Stomach smooth muscle (tissue), 2 donors: Measurements from ENCODE around the gene OGFOD1.
"Not testable (repeated sequence)": the region's sequence is repeated elsewhere in the genome, so short reads cannot be mapped to it uniquely, and the experiment has no call there.

Experiments
- H3K27ac ChIP-seq: one replicate; pipeline ENCODE4 v1.7.0; 2013; ENCODE audit warnings: mild to moderate bottlenecking, low read length, inconsistent platforms
- H3K27me3 ChIP-seq, 2 donors: one replicate each; pipeline ENCODE4 v1.7.0; 2013; ENCODE audit warnings: low read length in 2 of 2; ENCODE audit not compliant: insufficient read depth in 2 of 2, control insufficient read depth in 1 of 2
- H3K36me3 ChIP-seq, 2 donors: one replicate each; pipeline ENCODE4 v1.7.0; 2013; ENCODE audit warnings: low read length in 2 of 2; ENCODE audit not compliant: control insufficient read depth in 2 of 2, insufficient read depth in 2 of 2
- H3K4me1 ChIP-seq: one replicate; pipeline ENCODE4 v1.7.0; 2013; ENCODE audit warnings: low read length; ENCODE audit not compliant: control insufficient read depth, insufficient read depth
- H3K4me3 ChIP-seq, 2 donors: one replicate each; pipeline ENCODE4 v1.7.0; 2013; ENCODE audit warnings: low read length in 2 of 2
- H3K9ac ChIP-seq, 2 donors: one replicate each; pipeline ENCODE4 v1.7.0; 2013; ENCODE audit warnings: low read length in 2 of 2, mild to moderate bottlenecking in 1 of 2
- H3K9me3 ChIP-seq, 2 donors: one replicate each; pipeline ENCODE4 v1.7.0; 2013; ENCODE audit warnings: low read length in 2 of 2; ENCODE audit not compliant: control insufficient read depth in 2 of 2
- donor health status: healthy.
- donor health status: Pancreatic carcinoma.

The OGFOD1 gene

DNA sequence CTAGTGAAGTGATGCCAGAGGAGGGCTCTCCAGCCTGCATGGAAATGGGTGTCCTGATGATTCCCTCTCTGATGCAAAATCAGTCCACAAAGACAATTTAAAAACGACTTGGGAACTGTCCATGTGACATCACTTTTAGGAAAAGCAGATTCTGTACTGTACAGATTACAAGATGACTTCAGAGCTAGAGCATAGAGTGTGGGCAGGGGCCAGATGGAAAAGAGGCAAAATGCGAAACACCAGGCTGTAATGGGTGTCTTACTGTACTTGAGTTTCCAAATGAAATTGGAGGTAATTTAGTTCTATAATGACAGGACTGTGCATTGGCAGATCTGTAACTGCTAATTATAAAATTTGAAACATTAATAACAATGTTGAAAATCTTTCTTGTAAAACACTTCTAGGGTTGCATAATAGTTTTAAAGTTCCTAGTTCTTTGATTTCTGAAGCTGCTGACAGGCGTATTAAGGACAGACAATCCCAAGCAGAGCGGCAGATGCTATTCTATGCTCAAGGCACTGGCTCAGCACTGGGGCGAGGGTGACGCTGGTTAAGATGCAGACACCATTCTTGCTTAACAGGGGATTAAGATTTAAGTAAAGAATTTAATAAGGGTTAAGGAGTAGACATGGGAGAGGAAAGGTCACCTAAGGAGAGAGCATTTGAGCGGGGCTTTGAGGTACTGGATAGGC is 29.6 kb downstream of the OGFOD1 start:
- Histone ChIP-seq H3K9me3 (no peaks in the 10 kb centered on the region), H3K4me3 (no peak overlapping the region), H3K27ac (no peak overlapping the region), H3K4me1 (peaks cover 3% of the 10 kb centered on the region), H3K27me3 (no peaks in the 10 kb centered on the region), H3K9ac (no peak overlapping the region), H3K36me3 (peaks cover 47 to 49% of the 10 kb centered on the region in 2 donors)

DNA sequence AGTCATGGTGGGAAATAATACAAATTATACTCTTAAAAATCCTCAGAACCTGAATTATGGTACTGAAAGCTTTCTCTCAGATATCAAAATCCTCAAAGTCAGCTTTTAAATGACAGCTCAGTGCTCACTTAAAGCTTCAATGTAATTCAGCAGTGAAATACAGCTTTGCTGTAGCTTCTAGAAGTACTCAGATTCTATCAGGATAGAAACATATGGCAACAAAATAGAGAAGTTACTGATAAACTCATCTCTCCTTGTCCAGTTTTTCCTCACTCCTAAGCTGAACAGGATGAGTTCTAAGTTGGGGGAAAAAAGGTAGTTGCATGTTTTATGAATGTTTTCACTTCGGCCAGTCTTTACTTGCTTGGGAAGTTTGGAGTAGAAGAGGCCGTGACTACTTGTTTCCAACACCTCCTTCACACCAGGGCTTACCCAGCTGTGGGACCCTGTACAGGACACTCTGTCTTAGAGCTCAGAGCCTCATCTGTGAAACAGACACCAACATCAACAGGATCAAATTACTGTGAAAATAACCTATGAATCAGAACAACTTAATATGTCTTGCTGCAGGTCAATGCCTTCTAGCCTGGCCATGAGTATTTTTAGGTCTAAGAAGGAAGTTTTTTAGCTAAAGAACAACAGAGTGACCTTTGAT is 30.2 kb downstream of the OGFOD1 start:
- Histone ChIP-seq H3K27ac (no peak overlapping the region), H3K9me3 (no peaks in the 10 kb centered on the region), H3K27me3 (no peaks in the 10 kb centered on the region), H3K36me3 (peaks cover 42 to 44% of the 10 kb centered on the region in 2 donors), H3K4me1 (peaks cover 3% of the 10 kb centered on the region), H3K4me3 (no peak overlapping the region), H3K9ac (no peak overlapping the region)

- H3K9ac ChIP-seq = no peak overlapping the region
- H3K9me3 ChIP-seq = no peaks in the 10 kb centered on the region
- H3K4me3 ChIP-seq = no peak overlapping the region
- H3K27me3 ChIP-seq = no peaks in the 10 kb centered on the region
- no peaks in the 10 kb centered on the region for H3K4me1 ChIP-seq
- no peak overlapping the region for H3K27ac ChIP-seq
- peaks cover 36 to 41% of the 10 kb centered on the region in 2 donors for H3K36me3 ChIP-seq
Observed at GRCh38 chr16:56482683-56483236, 31.4 kb downstream of the OGFOD1 start.

GRCh38 chr16:56483394-56483793 is 32.0 kb downstream of the OGFOD1 start:
- H3K36me3 ChIP-seq = peaks cover 35 to 41% of the 10 kb centered on the region in 2 donors
- no peak overlapping the region for H3K27ac ChIP-seq
- no peaks in the 10 kb centered on the region for H3K27me3 ChIP-seq

DNA sequence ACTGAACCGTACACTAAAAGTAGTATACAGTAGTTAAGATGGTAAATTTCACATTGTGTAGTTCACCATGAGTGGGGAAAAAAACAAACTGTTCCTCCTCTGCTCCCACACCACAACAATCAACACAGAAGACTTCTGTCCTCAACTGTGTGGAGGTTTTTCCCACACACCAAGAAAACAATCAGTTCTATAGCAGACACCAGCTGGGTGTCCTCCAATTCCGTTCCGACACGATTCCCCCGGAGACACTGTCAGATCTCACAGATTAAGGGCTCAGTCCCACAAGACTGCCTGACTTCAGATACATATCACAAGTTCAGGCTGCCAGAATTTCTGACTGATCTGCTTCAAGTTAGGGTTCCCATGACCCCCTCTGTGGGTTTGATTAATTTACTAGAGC is 36.7 kb downstream of the OGFOD1 start:
- H3K9me3 ChIP-seq = no peaks in the 10 kb centered on the region
- no peak overlapping the region for H3K27ac ChIP-seq
- no peak overlapping the region for H3K9ac ChIP-seq
- H3K4me1 ChIP-seq = no peaks in the 10 kb centered on the region
- H3K36me3 ChIP-seq = peaks cover 10 to 18% of the 10 kb centered on the region in 2 donors
- H3K4me3 ChIP-seq = no peak overlapping the region
- no peaks in the 10 kb centered on the region for H3K27me3 ChIP-seq

More at GRCh38 chr16:56483394-56483793, 32.0 kb downstream of the OGFOD1 start:
- no peak overlapping the region for H3K4me3 ChIP-seq
- no peak overlapping the region for H3K9ac ChIP-seq
- no peaks in the 10 kb centered on the region for H3K9me3 ChIP-seq
- H3K4me1 ChIP-seq = no peaks in the 10 kb centered on the region

DNA sequence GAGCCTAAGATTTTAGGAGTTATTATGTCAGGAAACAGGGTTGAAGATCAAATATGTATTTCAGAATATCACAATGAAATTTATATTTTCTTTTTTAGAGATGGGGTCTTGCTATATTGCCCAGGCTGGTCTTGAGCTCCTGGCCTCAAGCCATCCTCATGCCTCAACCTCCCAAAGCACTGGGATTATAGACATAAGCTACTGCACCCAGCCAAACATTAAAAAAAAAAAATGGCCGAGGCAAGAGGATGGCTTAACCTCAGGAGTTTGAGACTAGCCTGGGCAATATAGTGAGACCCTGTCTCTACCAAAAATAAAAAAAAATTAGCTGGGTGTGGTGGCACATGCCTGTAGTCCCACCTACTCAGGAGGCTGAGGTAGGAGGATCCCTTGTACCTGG is 37.5 kb downstream of the OGFOD1 start:
- not testable (repeated sequence) for H3K27ac ChIP-seq, H3K4me1 ChIP-seq, H3K27me3 ChIP-seq, H3K9me3 ChIP-seq, H3K4me3 ChIP-seq, H3K9ac ChIP-seq
- peaks cover 8 to 13% of the 10 kb centered on the region in 2 donors for H3K36me3 ChIP-seq

DNA sequence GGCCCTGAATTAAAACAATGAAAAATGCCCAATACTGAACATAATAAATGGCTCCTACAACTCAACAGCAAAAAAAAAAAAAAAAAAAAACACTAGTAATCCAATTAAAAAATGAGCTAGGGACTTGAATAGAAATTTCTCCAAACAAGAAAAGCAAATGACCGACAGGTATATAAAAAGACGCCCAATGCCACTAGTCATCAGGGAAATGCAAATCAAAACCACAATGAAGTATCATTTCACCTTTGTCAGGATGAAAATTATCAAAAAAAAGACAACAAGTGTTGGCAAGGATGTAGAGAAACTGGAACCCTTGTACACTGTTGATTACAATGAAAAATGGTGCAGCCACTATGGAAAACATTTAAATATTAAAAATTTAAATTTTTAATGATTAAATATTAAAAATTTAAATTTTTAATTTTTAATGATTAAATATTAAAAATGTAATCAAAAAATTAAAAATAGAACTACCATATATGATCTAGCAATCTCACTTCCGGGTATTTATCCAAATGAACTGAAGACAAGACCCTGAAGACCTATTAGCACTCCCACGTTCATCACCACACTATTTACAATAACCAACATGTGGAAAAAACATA is 40.4 kb downstream of the OGFOD1 start:
- Histone ChIP-seq H3K27me3 (no peaks in the 10 kb centered on the region), H3K36me3 (peaks cover 4 to 6% of the 10 kb centered on the region in 2 donors), H3K27ac (no peak overlapping the region)

DNA sequence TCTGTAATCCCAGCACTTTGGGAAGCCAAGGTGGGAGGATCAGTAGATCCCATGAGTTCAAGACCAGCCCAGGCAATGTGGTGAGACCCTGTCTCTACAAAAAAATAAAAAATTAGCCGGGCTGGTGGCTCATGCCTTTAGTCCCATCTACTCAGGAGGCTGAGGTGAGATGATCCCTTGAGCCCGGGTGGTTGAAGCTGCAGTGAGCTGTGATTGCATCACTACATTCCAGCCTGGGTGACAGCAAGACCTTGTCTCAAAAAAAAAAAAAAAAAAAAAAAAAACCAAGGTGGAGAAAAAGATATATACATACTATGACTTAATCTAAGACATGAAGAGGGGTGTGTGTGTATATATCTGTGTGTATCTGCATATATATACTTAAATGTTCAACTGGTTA is 41.8 kb downstream of the OGFOD1 start:
- H3K27me3 ChIP-seq = no peaks in the 10 kb centered on the region
- H3K27ac ChIP-seq = no peak overlapping the region
- no peaks in the 10 kb centered on the region for H3K9me3 ChIP-seq
- H3K4me1 ChIP-seq = no peaks in the 10 kb centered on the region
- peaks cover 16 to 20% of the 10 kb centered on the region in 2 donors for H3K36me3 ChIP-seq
- H3K9ac ChIP-seq = no peak overlapping the region
- no peak overlapping the region for H3K4me3 ChIP-seq

More for the DNA sequence above, 40.4 kb downstream of the OGFOD1 start:
- H3K4me3 ChIP-seq = no peak overlapping the region
- H3K4me1 ChIP-seq = no peaks in the 10 kb centered on the region
- H3K9ac ChIP-seq = no peak overlapping the region
- H3K9me3 ChIP-seq = no peaks in the 10 kb centered on the region

DNA sequence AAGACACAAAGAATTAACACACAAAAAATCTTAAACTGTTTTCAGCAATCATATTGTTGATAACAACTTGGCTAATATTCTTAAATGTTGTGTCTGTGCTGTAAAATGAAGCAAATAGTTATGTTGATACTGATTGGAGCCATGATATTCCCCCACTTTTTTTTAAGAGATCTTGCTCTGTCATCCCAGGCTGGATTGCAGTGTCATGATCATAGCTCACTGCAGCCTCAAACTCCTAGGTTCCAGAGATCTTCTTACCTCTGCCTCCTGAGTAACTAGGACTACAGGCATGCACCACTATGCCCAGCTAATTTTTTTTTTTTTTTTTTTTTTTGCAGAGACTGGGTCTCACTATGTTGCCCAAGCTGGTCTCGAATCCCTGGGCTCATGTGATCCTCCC is 42.5 kb downstream of the OGFOD1 start:
- Histone ChIP-seq H3K27ac (no peak overlapping the region), H3K27me3 (no peaks in the 10 kb centered on the region), H3K9ac (no peak overlapping the region), H3K36me3 (peaks cover 21 to 25% of the 10 kb centered on the region in 2 donors), H3K4me3 (no peak overlapping the region), H3K4me1 (no peaks in the 10 kb centered on the region), H3K9me3 (no peaks in the 10 kb centered on the region)

GRCh38 chr16:56505181-56505580 is 53.8 kb downstream of the OGFOD1 start:
- peaks cover 43 to 55% of the 10 kb centered on the region in 2 donors for H3K36me3 ChIP-seq
- no peak overlapping the region for H3K4me3 ChIP-seq
- no peaks in the 10 kb centered on the region for H3K27me3 ChIP-seq
- H3K4me1 ChIP-seq = no peaks in the 10 kb centered on the region
- H3K9ac ChIP-seq = no peak overlapping the region
- no peaks in the 10 kb centered on the region for H3K9me3 ChIP-seq
- H3K27ac ChIP-seq = no peak overlapping the region
